ENCODE data around the gene CHD5.

DNA sequence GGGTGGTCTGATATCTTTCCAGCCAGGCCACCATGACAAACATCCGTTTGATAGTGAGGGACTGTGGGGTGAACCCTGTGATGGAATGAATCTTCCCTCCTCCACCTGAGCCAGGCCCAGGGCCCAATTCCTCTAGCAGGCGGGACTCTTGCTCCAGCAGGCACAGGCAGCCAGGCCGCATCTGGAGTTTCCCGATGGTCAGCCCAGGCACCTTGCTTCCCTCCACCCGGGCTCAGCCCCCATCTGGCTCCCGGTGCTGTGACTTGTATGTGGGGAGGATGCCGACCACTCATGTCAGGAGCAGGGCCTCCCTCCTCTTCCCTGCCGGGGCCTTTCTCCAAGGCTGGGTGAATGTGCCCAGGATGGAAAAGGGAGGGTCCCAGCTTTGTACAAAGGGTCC, 113.4 kb downstream of the CHD5 start:
- TF ChIP-seq, protein P1, sequence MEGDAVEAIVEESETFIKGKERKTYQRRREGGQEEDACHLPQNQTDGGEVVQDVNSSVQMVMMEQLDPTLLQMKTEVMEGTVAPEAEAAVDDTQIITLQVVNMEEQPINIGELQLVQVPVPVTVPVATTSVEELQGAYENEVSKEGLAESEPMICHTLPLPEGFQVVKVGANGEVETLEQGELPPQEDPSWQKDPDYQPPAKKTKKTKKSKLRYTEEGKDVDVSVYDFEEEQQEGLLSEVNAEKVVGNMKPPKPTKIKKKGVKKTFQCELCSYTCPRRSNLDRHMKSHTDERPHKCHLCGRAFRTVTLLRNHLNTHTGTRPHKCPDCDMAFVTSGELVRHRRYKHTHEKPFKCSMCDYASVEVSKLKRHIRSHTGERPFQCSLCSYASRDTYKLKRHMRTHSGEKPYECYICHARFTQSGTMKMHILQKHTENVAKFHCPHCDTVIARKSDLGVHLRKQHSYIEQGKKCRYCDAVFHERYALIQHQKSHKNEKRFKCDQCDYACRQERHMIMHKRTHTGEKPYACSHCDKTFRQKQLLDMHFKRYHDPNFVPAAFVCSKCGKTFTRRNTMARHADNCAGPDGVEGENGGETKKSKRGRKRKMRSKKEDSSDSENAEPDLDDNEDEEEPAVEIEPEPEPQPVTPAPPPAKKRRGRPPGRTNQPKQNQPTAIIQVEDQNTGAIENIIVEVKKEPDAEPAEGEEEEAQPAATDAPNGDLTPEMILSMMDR (IDR thresholded peaks at IDR 0.05) = no peak
- no peak for TF ChIP-seq POLR2A (IDR thresholded peaks at IDR 0.05)
